Stimulated activated CD8-positive, alpha-beta memory T cell treated with anti-CD3 and anti-CD28 coated beads, Interleukin-7, amount 100 ng/mL, for 24 hours (primary cell): ENCODE data around the gene MED15.

Experiments used
- DNase-seq: peaks from one replicate; pipeline ENCODE4 v3.0.0-alpha.2; 2020; ENCODE audit warnings: low read depth

Gene MED15

GRCh38 chr22:20551805-20552442 is 44.5 kb downstream of the MED15 start:
- DNase-seq = no peak

DNA sequence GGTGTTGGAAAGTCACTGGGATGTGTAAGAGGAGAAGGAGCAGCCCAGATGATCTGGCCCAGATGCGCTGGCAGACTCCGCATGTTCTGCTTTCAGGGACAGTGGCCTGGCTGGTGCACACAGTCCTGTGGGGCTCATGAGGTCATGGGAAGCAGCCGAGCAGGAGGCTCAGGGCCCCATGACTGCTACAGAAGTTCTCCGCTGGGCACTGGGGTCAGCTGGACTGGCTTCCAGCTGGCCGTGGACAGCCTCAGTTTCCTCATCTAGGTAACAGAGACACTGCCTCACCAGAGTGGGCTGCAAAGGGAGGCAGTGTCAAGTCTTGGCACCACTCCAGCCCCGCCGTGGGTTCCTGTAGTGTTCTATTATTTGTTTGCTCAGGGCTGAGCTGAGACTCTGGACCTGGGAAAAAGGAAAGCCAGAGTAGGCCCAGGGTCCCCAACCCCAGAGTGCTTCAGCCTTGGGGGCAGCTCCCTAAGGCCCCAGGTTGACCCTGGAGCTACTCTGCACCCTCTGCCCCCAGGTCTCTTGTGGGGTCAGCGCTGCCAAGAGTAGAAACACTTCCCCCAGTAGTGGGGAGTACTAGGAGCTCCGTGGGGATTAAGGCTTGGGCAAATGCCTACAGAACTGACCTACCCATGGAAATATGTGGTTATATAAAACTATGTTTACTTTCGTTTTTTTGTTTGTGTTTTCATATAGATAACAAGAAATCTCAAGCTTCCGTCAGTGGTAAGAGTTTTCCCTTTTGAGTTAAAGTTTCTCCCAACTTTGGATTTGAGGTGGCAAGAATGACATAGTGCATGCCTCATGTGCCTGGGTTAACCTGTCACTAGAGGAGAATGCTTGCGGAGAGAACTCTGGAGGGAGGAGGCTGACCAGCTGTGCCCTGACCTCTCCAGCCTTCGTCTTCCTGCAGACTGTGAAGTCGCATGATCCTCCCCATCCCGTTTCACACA is 45.3 kb downstream of the MED15 start:
- no peak for DNase-seq

GRCh38 chr22:20553947-20554741 is 46.7 kb downstream of the MED15 start:
- no peak for DNase-seq

DNA sequence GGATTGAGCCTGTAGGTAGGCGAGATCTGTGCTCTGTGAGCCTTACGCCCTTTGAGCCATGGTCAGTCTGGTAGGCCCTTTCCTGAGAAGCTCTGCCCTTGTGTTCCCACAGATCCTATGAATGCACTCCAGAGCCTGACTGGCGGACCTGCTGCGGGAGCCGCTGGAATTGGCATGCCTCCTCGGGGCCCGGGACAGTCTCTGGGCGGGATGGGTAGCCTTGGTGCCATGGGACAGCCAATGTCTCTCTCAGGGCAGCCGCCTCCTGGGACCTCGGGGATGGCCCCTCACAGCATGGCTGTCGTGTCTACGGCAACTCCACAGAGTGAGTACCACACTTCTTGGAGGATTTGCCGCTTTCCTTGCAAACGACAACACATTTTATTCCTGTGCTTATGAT is 47.4 kb downstream of the MED15 start:
- no peak for DNase-seq

DNA sequence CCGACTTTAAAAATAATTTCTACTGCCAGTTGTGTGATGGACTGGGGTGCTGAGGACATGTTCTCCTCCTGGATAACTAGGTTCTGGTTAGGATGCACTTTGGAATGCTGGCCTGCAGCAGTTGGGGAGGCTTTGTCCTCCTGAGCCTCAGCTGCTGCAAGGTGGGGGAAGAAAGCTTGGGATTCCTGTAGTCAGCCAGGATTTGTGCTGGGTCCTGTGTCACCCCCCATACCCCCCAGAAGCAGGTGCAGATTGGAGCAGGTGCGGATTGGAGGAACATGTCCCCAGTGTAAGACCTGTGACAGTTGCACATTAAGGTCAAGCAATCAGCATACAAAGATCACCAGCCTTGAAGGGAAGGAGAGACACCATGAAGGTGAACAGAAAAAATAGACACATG is 51.1 kb downstream of the MED15 start:
- no peak for DNase-seq

- DNase-seq = no peak
Measured at GRCh38 chr22:20559174-20559760, 51.9 kb downstream of the MED15 start.

- DNase-seq = no peak
Measured at GRCh38 chr22:20560716-20561115, 53.3 kb downstream of the MED15 start.

DNA sequence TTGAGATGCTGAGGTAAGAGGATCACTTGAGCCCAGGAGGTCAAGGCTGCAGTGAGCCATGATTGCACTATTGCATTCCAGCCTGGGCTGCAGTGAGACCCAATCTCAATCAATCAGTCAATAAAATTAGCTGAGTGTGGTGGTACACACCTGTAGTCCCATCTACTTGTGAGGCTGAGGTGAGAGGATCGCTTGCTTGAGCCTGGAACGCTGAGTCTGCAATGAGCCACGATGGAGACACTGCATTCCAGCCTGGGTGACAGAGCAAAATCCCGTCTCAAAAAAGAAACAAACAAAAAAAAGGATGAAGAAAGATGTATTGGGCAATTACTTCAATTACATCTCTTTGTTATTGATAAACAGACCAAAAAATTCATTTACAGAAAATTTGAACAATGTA is 54.5 kb downstream of the MED15 start:
- no peak for DNase-seq

DNA sequence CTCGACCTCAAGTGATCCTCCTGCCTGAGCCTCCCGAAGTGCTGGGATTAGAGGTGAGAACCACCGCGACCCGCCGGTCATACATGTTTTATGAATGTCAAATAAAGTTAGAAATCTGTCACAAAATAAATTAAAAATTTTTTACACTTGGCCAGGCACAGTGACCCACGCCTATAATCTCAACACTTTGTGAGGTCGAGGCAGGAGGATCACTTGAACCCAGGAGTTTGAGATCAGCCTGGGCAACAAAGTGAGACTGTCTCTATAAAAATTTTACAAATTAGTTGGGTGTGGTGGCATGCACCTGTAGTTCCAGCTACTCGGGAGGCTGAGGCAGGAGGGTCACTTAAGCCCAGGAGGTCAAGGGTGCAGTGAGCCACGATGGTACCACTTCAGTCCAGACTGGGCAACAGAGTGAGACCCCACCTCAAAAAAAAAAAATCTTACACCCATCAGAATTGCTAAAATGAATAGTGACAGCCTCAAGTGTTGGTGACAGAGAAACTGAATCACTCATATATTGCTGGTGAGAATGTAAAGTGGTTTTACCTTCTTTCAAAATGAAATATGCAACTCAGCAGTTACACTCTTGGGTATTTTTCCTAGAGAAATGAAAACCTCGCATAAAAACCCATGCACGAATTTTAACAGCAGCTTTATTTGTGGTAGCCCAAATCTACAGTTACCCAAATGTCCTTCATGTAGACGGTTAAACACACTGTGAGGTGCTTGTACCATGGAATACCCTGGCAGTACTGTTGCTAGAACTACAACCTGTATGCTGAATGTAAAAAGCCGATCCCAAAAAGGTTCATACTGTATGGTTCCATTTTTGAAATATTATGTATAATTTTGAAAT is 55.4 kb downstream of the MED15 start:
- no peak for DNase-seq

DNA sequence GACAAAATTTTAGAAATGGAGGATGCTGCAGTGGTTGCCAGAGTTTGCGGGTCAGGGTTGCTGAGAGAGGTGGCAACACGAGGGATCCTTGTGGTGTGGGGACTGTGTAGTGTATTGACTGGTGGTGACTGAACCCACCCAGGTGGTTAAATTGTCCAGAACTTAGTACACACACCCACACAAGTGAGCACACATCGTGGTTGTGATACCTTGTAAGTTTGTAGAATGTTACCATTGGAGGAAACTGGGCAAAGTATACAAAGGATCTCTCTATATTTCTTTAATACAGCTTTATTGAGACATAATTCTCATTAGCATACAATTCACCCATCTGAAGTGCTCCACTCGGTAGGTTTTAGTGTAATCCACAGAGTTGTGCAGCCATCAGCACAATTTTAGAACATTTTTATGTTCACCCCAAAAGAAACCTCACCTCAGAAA is 56.1 kb downstream of the MED15 start:
- no peak for DNase-seq

GRCh38 chr22:20563941-20564371 is 56.5 kb downstream of the MED15 start:
- DNase-seq = no peak

DNA sequence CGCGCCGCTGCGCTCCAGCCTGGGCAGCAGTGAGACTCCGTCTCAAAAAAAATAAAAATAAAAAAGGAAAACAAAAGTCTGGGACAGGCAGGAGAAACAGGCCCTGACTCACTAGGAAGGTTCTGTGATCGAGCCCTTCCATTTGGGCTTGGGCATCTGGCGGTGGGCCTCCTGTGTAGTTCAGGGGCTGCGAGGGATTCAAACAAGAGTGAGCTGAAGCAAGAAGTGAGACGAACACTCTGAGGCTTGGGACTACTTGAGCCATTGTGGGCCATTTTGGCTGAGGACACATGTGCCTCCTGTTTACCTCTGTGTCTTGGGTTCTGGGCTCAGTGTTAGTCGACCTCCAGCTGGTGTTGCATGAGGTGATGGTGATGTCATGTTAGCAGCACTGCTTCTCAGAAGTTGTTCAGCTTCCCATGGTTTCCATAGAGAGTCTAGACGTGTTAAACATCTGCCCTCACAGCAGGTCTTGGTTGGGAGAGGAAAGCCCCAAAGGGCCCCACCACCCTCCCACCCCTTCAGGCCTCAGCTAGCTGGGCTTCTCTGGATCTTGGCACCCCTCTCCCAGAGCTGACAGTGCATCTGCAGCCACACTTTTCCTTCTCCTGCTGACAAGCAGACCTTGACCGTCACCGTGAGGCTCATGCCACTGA is 57.8 kb downstream of the MED15 start:
- no peak for DNase-seq

DNA sequence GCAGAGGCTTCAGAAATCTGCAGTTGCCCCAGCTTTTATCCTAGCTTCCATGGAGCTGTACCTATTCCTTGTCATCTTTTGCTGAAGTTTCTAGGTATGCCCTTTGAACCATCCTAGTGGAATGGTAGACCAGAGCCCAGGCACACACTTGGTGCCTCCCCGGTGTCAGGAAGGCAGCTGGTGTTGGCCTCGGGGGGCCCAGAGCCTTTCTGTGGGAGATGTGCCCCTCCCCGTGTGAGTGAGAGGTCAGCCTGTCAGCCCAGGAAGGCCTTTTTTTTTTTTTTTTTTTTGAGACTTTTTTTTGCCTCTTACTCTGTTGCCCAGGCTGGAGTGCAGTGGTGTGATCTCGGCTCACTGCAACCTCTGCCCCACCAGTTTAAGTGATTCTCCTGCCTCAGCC is 58.4 kb downstream of the MED15 start:
- DNase-seq = no peak

DNA sequence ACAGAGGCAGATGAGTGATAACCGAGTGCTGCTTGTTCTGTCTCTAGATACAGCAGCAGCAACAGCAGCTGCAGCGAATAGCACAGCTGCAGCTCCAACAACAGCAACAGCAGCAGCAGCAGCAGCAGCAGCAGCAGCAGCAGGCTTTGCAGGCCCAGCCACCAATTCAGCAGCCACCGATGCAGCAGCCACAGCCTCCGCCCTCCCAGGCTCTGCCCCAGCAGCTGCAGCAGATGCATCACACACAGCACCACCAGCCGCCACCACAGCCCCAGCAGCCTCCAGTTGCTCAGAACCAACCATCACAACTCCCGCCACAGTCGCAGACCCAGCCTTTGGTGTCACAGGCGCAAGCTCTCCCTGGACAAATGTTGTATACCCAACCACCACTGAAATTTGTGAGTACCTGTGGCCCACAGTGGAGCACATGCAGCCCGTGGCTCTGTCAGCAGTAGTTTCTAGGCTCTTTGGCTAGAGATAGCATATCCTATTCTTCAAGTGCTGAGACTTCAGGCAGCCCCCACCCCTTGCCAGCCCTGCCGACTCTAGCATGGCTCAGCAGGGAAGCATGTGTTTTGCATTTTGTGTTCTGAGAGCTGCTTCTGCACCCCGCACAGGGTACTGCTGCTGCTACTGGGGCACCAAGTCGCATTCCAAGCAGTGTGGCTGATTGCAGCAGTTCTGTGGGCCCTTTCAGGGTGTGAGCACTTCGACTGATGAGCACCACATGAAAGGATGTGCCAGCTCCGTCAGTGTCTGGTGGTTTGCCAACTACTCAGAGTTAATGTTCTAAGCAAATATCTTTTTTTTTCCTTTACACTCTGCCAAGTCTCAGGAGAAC is 59.2 kb downstream of the MED15 start:
- no peak for DNase-seq

DNA sequence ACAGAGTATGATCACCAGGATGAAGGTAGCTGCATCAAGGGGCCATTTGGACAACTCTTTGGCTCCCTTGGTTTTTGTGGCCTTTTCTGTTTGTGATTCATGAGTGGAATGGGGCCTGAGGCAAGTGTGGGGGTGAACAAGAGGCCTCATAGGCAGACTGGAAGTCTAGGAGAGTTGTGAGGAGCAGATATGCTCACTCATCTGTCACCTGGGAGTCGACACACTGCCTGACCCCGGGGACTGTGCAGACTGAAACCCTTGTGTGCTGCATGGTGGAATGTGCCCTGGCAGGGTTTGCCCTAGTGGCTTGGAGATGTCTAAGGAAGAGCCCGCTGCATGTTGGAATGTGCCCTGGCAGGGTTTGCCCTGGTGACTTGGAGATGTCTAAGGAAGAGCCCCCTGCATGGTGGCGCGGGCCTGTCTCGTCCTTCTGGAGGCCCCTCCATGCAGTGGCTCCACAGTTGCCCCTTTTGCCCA is 60.0 kb downstream of the MED15 start:
- DNase-seq = no peak

DNA sequence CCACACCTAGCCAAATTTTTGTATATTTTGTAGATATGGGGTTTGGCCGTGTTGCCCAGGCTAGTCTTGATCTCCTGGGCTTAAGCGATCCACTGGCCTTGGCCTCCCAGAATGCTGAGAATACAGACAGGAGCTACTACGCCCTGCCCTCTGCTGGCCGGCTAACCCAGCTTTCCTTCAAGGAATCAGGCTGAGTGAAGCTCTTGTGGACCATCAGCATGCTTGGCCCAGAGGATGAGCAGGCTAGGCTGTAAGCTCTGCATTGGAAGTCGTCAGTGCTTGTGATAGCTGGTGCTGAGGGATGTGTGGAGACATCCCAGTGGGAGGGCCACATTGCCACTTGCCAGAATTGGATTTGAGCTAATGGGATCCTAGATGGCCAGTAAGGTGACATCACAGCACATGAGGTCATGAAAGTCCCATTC is 60.6 kb downstream of the MED15 start:
- no peak for DNase-seq

DNA sequence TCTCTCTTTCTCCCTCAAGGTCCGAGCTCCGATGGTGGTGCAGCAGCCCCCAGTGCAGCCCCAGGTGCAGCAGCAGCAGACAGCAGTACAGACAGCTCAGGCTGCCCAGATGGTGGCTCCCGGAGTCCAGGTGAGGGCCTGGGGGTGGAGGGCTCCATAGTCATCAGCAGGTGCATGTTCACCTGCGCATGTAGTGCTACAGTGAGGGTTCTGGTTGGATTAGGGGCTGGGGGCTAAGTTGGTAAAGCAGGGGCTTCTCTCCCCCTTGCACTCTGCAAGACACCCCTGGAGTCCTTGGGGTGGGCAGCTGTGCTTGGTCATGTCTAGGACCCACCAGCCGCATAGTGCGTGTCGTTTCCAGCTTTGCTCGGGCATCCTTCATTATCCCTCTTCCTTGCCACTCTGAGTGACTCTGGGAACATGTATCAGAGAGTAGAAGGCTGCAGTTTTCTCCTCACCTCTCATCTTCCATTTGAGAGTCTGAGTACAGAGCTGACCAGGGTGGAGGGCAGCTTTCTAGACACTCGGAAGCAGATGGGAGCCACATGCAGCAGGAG is 61.2 kb downstream of the MED15 start:
- DNase-seq = no peak

- no peak for DNase-seq
Measured at GRCh38 chr22:20569059-20570058, 61.9 kb downstream of the MED15 start.
